T-helper 1 cell treated with Interleukin-12 subunit alpha and Interleukin-12 subunit beta and Interleukin-4 antibody, amounts not matched to agents 30 ng/mL and 1 ng/mL, for 36 hours (primary cell): ENCODE results near the gene MYOT. TPM values are rescaled to one million over a fixed set of nuclear protein-coding genes. Genes with fewer than 3 reads are reported as not detected.

Source experiments
- intact Hi-C: fragments of 100-400 bp; cut with micrococcal nuclease; formaldehyde crosslinking; loops from one replicate; pipeline ENCODE4 v1.15.1; 2024
- total RNA-seq: library from RNA; stranded (reverse); gene quantifications from 2 replicates; pipeline ENCODE4 v1.2.3, GENCODE V29; 2022

The MYOT gene
- total RNA-seq, 1 donor from 2014 or later = not detected

GRCh38 chr5:137901011-137901817, 33.6 kb downstream of the MYOT start:
- intact Hi-C loops = no loop called here

DNA sequence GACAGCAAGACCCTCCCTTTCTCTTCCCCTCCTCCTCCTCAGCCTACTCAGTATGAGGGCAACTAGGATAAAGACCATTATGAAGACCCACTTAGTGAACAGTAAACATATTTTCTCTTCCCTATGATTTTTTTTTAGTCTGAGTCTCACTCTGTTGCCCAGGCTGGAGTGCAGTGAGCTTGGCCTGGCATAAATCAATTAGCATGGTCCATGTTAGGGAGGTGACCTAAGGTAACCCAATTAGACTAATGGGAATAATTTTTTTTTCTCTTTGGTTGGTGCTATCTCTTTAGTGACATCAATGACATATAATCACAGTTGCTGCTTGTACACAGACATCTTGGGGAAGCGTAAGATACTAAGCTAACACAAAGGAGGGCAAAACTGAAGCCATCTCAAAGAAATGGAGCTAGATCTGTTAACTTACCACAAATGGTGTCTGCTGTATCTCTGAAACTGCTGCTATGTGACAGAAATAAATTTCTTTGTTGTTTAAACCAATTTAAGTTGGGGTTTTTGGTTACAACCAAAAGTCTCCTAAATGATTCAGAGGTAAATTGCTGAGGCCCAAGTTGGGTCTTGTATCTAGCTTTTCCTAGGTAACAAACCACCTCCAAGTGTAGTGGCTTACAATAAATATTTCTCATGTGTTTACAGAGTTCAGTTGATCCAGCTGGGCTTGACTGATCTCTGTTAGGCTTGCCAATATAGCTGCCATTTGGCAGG, 34.9 kb downstream of the MYOT start:
- intact Hi-C loops = no loop called here

DNA sequence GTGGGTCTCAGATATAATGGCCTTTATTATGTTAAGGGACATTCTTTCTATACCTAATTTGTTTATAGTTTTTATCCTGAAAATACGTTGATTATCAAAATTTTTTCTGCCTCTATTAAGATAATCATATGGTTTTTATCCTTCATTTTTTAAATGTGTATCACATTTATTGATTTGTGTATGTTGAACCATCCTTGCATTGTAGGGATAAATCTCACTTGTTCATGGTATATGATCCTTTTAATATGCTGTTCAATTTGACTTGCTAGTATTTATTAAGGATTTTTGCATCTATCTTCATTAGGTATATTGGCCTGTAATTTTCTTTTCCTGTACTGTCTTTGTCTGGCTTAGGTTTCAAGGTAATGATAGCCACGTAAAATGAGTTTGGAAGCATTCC, 47.1 kb downstream of the MYOT start:
- intact Hi-C loops = no loop called here

DNA sequence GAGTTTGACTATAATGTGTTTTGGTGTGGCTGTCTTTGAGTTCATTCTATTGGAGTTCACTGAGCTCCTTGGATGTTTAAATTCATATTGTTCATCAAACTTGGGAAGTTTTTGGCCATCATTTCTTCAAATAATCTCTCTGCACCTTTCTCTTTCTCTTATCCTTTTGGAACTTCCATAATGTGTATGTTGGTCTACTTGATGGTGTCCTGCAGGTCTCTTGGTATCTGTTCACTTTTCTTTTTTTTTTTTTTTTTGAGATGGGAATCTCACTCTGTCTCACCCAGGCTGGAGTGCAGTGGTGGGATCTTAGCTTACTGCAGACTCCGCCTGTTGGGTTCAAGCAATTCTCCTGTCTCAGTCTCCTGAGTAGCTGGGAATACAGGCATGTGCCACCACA, 49.3 kb downstream of the MYOT start:
- intact Hi-C loops = no loop called here

DNA sequence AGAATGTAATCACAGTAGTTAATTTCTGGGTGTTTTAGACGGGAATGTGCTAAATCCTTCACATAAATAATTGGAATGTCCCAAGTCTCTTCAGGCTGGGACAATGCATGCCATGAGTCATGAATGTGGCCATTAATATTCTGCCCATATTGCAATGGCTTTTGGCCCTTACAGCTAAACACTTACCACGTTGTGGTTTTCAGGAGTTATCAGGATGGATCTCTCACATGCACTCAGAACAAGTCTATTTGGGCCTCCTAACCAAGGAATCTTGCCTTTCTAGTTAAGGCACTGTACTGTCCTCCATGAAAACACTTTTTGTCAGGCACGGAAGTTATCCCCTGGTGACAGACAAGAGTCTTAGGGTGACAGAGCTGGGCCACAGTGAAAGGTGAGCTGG, 54.3 kb downstream of the MYOT start:
- intact Hi-C loops = no loop called here

GRCh38 chr5:137923856-137924255, 56.2 kb downstream of the MYOT start:
- intact Hi-C loops = no loop called here

DNA sequence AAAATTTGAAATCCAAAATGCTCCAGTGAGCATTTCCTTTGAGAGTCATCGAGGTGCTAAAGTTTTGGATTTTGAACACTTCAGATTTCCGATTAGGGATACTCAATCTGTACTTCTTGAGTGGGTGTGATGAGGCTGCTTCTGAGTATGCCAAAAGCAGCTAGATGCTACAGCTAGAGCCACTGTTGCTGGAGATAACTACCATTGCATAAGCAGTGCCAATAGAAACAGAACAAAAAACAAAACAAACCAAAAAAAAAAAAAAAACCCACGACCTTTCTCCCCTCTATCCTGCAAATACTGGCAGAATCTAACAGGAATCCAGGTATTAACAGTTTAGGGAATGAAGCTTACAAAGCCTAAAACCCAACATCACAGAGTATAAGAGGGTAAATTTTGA, 65.1 kb downstream of the MYOT start:
- intact Hi-C loops = no loop called here

GRCh38 chr5:137933491-137933911, 65.8 kb downstream of the MYOT start:
- intact Hi-C loops = no loop called here

DNA sequence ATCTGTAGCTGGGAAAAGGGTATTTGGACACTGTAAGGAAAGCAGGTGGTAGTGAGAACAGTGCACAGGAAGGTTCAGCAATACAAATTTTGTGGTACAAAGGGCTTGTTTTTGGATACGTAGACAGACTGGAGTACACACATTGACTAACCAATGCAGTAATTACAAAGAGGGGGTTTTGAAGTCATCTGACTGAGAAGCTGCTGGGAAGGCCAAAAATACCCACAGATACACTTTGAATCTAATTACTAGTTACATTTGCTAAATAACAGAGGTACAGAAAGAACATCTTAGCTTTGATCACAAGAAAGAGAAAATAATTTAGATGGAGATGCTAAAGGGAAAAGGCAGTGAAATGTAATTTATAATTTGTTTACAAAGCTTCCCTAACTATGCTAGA, 67.5 kb downstream of the MYOT start:
- intact Hi-C loops = no loop called here

DNA sequence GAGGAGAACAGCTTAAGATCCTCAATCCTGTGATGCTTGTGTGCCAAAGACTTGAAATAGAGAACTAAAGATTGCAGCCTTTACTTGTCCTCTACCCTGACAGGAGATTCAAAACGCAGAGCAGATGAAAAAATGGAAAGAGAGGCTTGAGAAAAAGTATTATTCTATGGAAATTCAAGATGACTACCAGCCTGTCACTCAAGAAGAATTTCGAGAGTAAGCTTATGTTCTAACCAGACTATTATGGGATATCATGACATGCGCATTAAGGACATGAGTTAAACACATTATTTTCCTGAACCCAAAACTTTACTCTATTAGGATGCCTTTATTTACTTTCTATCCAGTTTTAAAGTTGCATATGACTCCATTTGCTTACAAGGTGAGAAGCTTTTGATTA, 68.0 kb downstream of the MYOT start:
- intact Hi-C loops = no loop called here

Other genes with a start within 250 kb of the MYOT start
- 3.8 TPM in 2 replicates for gene KLHL3, start 131.8 kb upstream of the MYOT start, total RNA-seq
- gene HNRNPA0, start 113.5 kb upstream of the MYOT start, total RNA-seq = 27.6 and 29.3 TPM in 2 replicates
- not detected in 2 replicates for gene PKD2L2, start 21.6 kb downstream of the MYOT start, total RNA-seq
- 31.2 and 35.4 TPM in 2 replicates for gene FAM13B, start 165.2 kb downstream of the MYOT start, total RNA-seq
- not detected in 2 replicates for gene WNT8A, start 216.2 kb downstream of the MYOT start, total RNA-seq